ENCODE results near the gene PSEN1.
"Not testable (repeated sequence)": the region's sequence is repeated elsewhere in the genome, so short reads cannot be mapped to it uniquely, and the experiment has no call there.

The PSEN1 gene

GRCh38 chr14:73167727-73168126 is 31.4 kb downstream of the PSEN1 start:
- no peak for DNase-seq

GRCh38 chr14:73168274-73168673 is 32.0 kb downstream of the PSEN1 start:
- no peak for DNase-seq

- DNase-seq: no peak
Measured at GRCh38 chr14:73168691-73169090, 32.4 kb downstream of the PSEN1 start.

- DNase-seq: not testable (repeated sequence)
Measured at GRCh38 chr14:73169855-73170254, 33.5 kb downstream of the PSEN1 start.

GRCh38 chr14:73170686-73171085 is 34.4 kb downstream of the PSEN1 start:
- no peak for DNase-seq

- no peak for DNase-seq
Measured at GRCh38 chr14:73172500-73172899, 36.2 kb downstream of the PSEN1 start.

GRCh38 chr14:73173092-73173735 is 36.9 kb downstream of the PSEN1 start:
- no peak for DNase-seq

- no peak for DNase-seq
Measured at GRCh38 chr14:73176685-73177084, 40.4 kb downstream of the PSEN1 start.

GRCh38 chr14:73180385-73180805 is 44.1 kb downstream of the PSEN1 start:
- no peak for DNase-seq

- not testable (repeated sequence) for DNase-seq
Measured at GRCh38 chr14:73180969-73181368, 44.7 kb downstream of the PSEN1 start.

GRCh38 chr14:73188501-73188911 is 52.2 kb downstream of the PSEN1 start:
- no peak for DNase-seq

GRCh38 chr14:73189651-73190050 is 53.3 kb downstream of the PSEN1 start:
- no peak for DNase-seq

- DNase-seq: no peak
Measured at GRCh38 chr14:73191441-73191840, 55.1 kb downstream of the PSEN1 start.

GRCh38 chr14:73194306-73194705 is 58.0 kb downstream of the PSEN1 start:
- DNase-seq: not testable (repeated sequence)

GRCh38 chr14:73198253-73198652 is 61.9 kb downstream of the PSEN1 start:
- no peak for DNase-seq

- no peak for DNase-seq
Measured at GRCh38 chr14:73203527-73203926, 67.2 kb downstream of the PSEN1 start.

GRCh38 chr14:73207615-73208014 is 71.3 kb downstream of the PSEN1 start:
- DNase-seq: no peak

- DNase-seq: no peak
Measured at GRCh38 chr14:73208390-73208789, 72.1 kb downstream of the PSEN1 start.

GRCh38 chr14:73208846-73209245 is 72.5 kb downstream of the PSEN1 start:
- no peak for DNase-seq

GRCh38 chr14:73209953-73210352 is 73.6 kb downstream of the PSEN1 start:
- no peak for DNase-seq

GRCh38 chr14:73211251-73212040 is 75.1 kb downstream of the PSEN1 start:
- DNase-seq: no peak

- no peak for DNase-seq
Measured at GRCh38 chr14:73216030-73216429, 79.7 kb downstream of the PSEN1 start.

GRCh38 chr14:73217411-73217810 is 81.1 kb downstream of the PSEN1 start:
- no peak for DNase-seq

GRCh38 chr14:73220061-73220460 is 83.8 kb downstream of the PSEN1 start:
- no peak for DNase-seq

- no peak for DNase-seq
Measured at GRCh38 chr14:73220634-73221033, 84.3 kb downstream of the PSEN1 start.
